T-cell (primary cell): ENCODE data around the gene SLC7A8. TPM values are rescaled to one million over a fixed set of nuclear protein-coding genes. Genes with fewer than 3 reads are reported as not detected.

Experiments used
- ATAC-seq, 4 experiments: fragments of 200-7000 bp in 3 of 4; fragments of 150-1000 bp in 1 of 4; cut with Tn5 transposase; replicated peaks in 1 of 4; 1 replicate in 3 of 4; 2 replicates in 1 of 4; pipeline ENCODE4 v1.10.0; 2021; ENCODE audit warnings: moderate library complexity in 3 of 4, mild to moderate bottlenecking in 2 of 4, moderate number of reproducible peaks in 1 of 4
- CTCF ChIA-PET, 2 donors: fragments of 300-600 bp; sonication (Branson Sonifier 250); formaldehyde crosslinking; loops; one replicate each; lab custom pipeline; 2022; ENCODE audit warnings: antibody characterized with exemption in 2 of 2; lab: Charles Lee
- POLR2A ChIA-PET, 2 donors: fragments of 300-600 bp; sonication (Branson Sonifier 250); formaldehyde crosslinking; loops; one replicate each; lab custom pipeline; 2022; ENCODE audit warnings: antibody characterized with exemption in 2 of 2; lab: Charles Lee
- DNase-seq, 35 experiments: peaks; one replicate each; pipeline versions ENCODE4 v3.0.0 to v3.0.0-alpha.2; 2013 to 2023
- H3K27ac ChIP-seq: one replicate; pipeline ENCODE4 v1.5.1; 2013; ENCODE audit warnings: low read length
- H3K27me3 ChIP-seq, 2 experiments: replicated peaks in 1 of 2; 1 replicate in 1 of 2; 2 replicates in 1 of 2; pipeline versions ENCODE4 v1.6.1 to v1.7.0; 2013; ENCODE audit warnings: low read length in 1 of 2, mixed read lengths in 1 of 2; ENCODE audit not compliant: control insufficient read depth in 2 of 2, insufficient read depth in 2 of 2; ENCODE audit errors: extremely low read depth in 1 of 2
- H3K36me3 ChIP-seq, 2 donors: 1 replicate in 1 of 2; 2 replicates in 1 of 2; pipeline versions ENCODE4 v1.6.1 to v1.7.0; 2013; ENCODE audit warnings: low read length in 1 of 2; ENCODE audit not compliant: control insufficient read depth in 2 of 2, insufficient read depth in 1 of 2; ENCODE audit errors: extremely low read depth in 1 of 2
- H3K4me1 ChIP-seq, 2 experiments: 1 replicate in 1 of 2; 2 replicates in 1 of 2; pipeline versions ENCODE4 v1.6.1 to v1.7.0; 2013; ENCODE audit warnings: low read length in 2 of 2, mixed read lengths in 1 of 2; ENCODE audit not compliant: insufficient read depth in 2 of 2, control insufficient read depth in 1 of 2; ENCODE audit errors: extremely low read depth in 1 of 2
- H3K4me3 ChIP-seq, 2 donors: 1 replicate in 1 of 2; 2 replicates in 1 of 2; pipeline versions ENCODE4 v1.5.1 to v1.7.0; 2013; ENCODE audit warnings: mild to moderate bottlenecking in 2 of 2, low read length in 1 of 2, moderate library complexity in 1 of 2; ENCODE audit not compliant: control insufficient read depth in 1 of 2; ENCODE audit errors: extremely low read depth in 1 of 2
- H3K9me3 ChIP-seq: 2 replicates; pipeline ENCODE4 v1.7.0; 2013
- H3K27ac Mint-ChIP-seq, 2 donors: one replicate each; pipeline ENCODE4 v1.8.0; 2020 to 2021; ENCODE audit warnings: mild to moderate bottlenecking in 2 of 2, mixed read lengths in 2 of 2
- H3K27me3 Mint-ChIP-seq, 2 donors: one replicate each; pipeline ENCODE4 v1.8.0; 2021 to 2022; ENCODE audit warnings: mixed read lengths in 2 of 2
- H3K36me3 Mint-ChIP-seq: one replicate; pipeline ENCODE4 v1.8.0; 2021; ENCODE audit warnings: mixed read lengths
- H3K4me1 Mint-ChIP-seq, 3 donors: one replicate each; pipeline ENCODE4 v1.8.0; 2020 to 2022; ENCODE audit warnings: mixed read lengths in 3 of 3, mild to moderate bottlenecking in 1 of 3
- H3K4me3 Mint-ChIP-seq, 3 donors: one replicate each; pipeline ENCODE4 v1.8.0; 2020 to 2022; ENCODE audit warnings: mild to moderate bottlenecking in 3 of 3, mixed read lengths in 3 of 3, moderate library complexity in 3 of 3
- H3K9me3 Mint-ChIP-seq, 3 donors: one replicate each; pipeline ENCODE4 v1.8.0; 2020 to 2022; ENCODE audit warnings: mixed read lengths in 3 of 3
- WGBS: methylation state at CpG from one replicate; pipeline ENCODE4 v1.1.5; 2013; ENCODE audit warnings: missing lambda C conversion rate; ENCODE audit not compliant: insufficient coverage; 5-methylcytosine and 5-hydroxymethylcytosine counted together
- total RNA-seq, 35 experiments: library from RNA in 6 of 35; stranded (reverse) in 6 of 35; fragments of 120-200 nt in 1 of 35; gene quantifications; one replicate each; pipeline versions ENCODE4 v1.2.1 to v1.2.4 and lab custom pipeline; 2013 to 2026

Gene SLC7A8
- total RNA-seq, 5 donors from 2014 or later (not counting 1 experiment from before 2014, with no cell fraction given) = 0.33 to 8.1 (median 5.9) TPM

GRCh38 chr14:23137813-23138535, 45.5 kb downstream of the SLC7A8 start:
- no peak for ATAC-seq
- H3K27ac ChIP-seq = no peak overlapping the region
- Mint-ChIP-seq H3K36me3 (no peaks in the 10 kb centered on the region), H3K9me3 (no peaks in the 10 kb centered on the region), H3K4me1 (no peaks in the 10 kb centered on the region), H3K27ac (no peak overlapping the region), H3K27me3 (no peaks in the 10 kb centered on the region), H3K4me3 (no peak overlapping the region)
- POLR2A ChIA-PET = no interaction called here
- no peaks in the 10 kb centered on the region for H3K36me3 ChIP-seq
- H3K4me3 ChIP-seq = no peak overlapping the region
- H3K4me1 ChIP-seq = no peaks in the 10 kb centered on the region
- CTCF ChIA-PET = interaction anchor here (0.6 kb wide), 2 partner anchors 38 to 192 kb away, joined by 3 to 10 read pairs; no protein-coding TSS in a partner anchor
- WGBS = 70% methylated on average over 2 of the region's 6 CpGs
- H3K27me3 ChIP-seq = peaks cover 0 to 13% of the 10 kb centered on the region in 2 experiments
- no peak for DNase-seq
- no peaks in the 10 kb centered on the region for H3K9me3 ChIP-seq

GRCh38 chr14:23137192-23137812, 46.2 kb downstream of the SLC7A8 start:
- Mint-ChIP-seq H3K27ac (no peak overlapping the region), H3K9me3 (no peaks in the 10 kb centered on the region), H3K36me3 (no peaks in the 10 kb centered on the region), H3K4me1 (no peaks in the 10 kb centered on the region), H3K27me3 (no peaks in the 10 kb centered on the region), H3K4me3 (no peak overlapping the region)
- Histone ChIP-seq H3K36me3 (no peaks in the 10 kb centered on the region), H3K4me3 (no peak overlapping the region), H3K4me1 (no peaks in the 10 kb centered on the region), H3K27me3 (peaks cover 0 to 12% of the 10 kb centered on the region in 2 experiments), H3K9me3 (no peaks in the 10 kb centered on the region), H3K27ac (no peak overlapping the region)
- CTCF ChIA-PET = no interaction called here
- DNase-seq (no peak), ATAC-seq (no peak)
- POLR2A ChIA-PET = no interaction called here
- WGBS = 76% methylated on average over 7 of the region's 11 CpGs

- 93% methylated on average over 13 of the region's 16 CpGs for WGBS
- no peak overlapping the region for H3K4me3 ChIP-seq
- no peaks in the 10 kb centered on the region for H3K36me3 ChIP-seq
- no peak for ATAC-seq
- CTCF ChIA-PET = interaction anchor here in 1 of 2 donors (0.7 kb wide), 1 partner anchor 204 kb away, joined by 3 read pairs; no protein-coding TSS in a partner anchor
- H3K9me3 ChIP-seq = no peaks in the 10 kb centered on the region
- no peaks in the 10 kb centered on the region for H3K27me3 Mint-ChIP-seq
- no peaks in the 10 kb centered on the region for H3K9me3 Mint-ChIP-seq
- no peak overlapping the region for H3K4me3 Mint-ChIP-seq
- DNase-seq = no peak
- no peak overlapping the region for H3K27ac Mint-ChIP-seq
- H3K4me1 Mint-ChIP-seq = no peaks in the 10 kb centered on the region
- H3K27me3 ChIP-seq = peaks cover 0 to 12% of the 10 kb centered on the region in 2 experiments
- POLR2A ChIA-PET = no interaction called here
- H3K27ac ChIP-seq = no peak overlapping the region
- H3K36me3 Mint-ChIP-seq = no peaks in the 10 kb centered on the region
- no peaks in the 10 kb centered on the region for H3K4me1 ChIP-seq
Observed at GRCh38 chr14:23136566-23137133, 46.8 kb downstream of the SLC7A8 start.

- CTCF ChIA-PET = no interaction called here
- Histone ChIP-seq H3K4me3 (no peak overlapping the region), H3K36me3 (no peaks in the 10 kb centered on the region), H3K4me1 (peaks cover 0 to 4% of the 10 kb centered on the region in 2 experiments), H3K27ac (no peak overlapping the region), H3K9me3 (no peaks in the 10 kb centered on the region), H3K27me3 (peaks cover 0 to 17% of the 10 kb centered on the region in 2 experiments)
- no peak overlapping the region for H3K27ac Mint-ChIP-seq
- H3K4me3 Mint-ChIP-seq = no peak overlapping the region
- peaks cover 6% of the 10 kb centered on the region for H3K36me3 Mint-ChIP-seq
- no CpG with 5 or more reads among the region's 8 CpGs for WGBS
- H3K27me3 Mint-ChIP-seq = peaks cover 5 to 11% of the 10 kb centered on the region in 2 donors
- no peaks in the 10 kb centered on the region for H3K9me3 Mint-ChIP-seq
- DNase-seq (no peak), ATAC-seq (no peak)
- POLR2A ChIA-PET = no interaction called here
- H3K4me1 Mint-ChIP-seq = peaks cover 4 to 12% (median 6%) of the 10 kb centered on the region in 3 donors
Observed at GRCh38 chr14:23132970-23133369, 50.5 kb downstream of the SLC7A8 start.

GRCh38 chr14:23131482-23131881, 52.0 kb downstream of the SLC7A8 start:
- no peak overlapping the region for H3K4me3 ChIP-seq
- ATAC-seq (no peak), DNase-seq (no peak)
- H3K27me3 Mint-ChIP-seq = peaks cover 5 to 11% of the 10 kb centered on the region in 2 donors
- peaks cover 0 to 23% of the 10 kb centered on the region in 2 experiments for H3K27me3 ChIP-seq
- H3K4me1 ChIP-seq = peaks cover 0 to 4% of the 10 kb centered on the region in 2 experiments
- CTCF ChIA-PET = interaction anchor here in 1 of 2 donors (0.6 kb wide), 2 partner anchors 118 to 1085 kb away, joined by 3 read pairs; no protein-coding TSS in a partner anchor
- peaks cover 6% of the 10 kb centered on the region for H3K36me3 Mint-ChIP-seq
- no peaks in the 10 kb centered on the region for H3K9me3 ChIP-seq
- 79% methylated on average over 2 of the region's 5 CpGs for WGBS
- peaks cover 6 to 15% (median 9%) of the 10 kb centered on the region in 3 donors for H3K4me1 Mint-ChIP-seq
- H3K4me3 Mint-ChIP-seq = no peak overlapping the region
- no peaks in the 10 kb centered on the region for H3K36me3 ChIP-seq
- no peak overlapping the region for H3K27ac ChIP-seq
- H3K27ac Mint-ChIP-seq = no peak overlapping the region
- POLR2A ChIA-PET = no interaction called here
- no peaks in the 10 kb centered on the region for H3K9me3 Mint-ChIP-seq

- Histone ChIP-seq H3K4me3 (no peak overlapping the region), H3K9me3 (no peaks in the 10 kb centered on the region), H3K27me3 (peaks cover 0 to 22% of the 10 kb centered on the region in 2 experiments), H3K27ac (no peak overlapping the region), H3K36me3 (no peaks in the 10 kb centered on the region), H3K4me1 (peaks cover 0 to 4% of the 10 kb centered on the region in 2 experiments)
- peaks cover 5 to 11% of the 10 kb centered on the region in 2 donors for H3K27me3 Mint-ChIP-seq
- H3K9me3 Mint-ChIP-seq = no peaks in the 10 kb centered on the region
- H3K36me3 Mint-ChIP-seq = peaks cover 6% of the 10 kb centered on the region
- no peak for ATAC-seq
- peaks cover 6 to 15% (median 9%) of the 10 kb centered on the region in 3 donors for H3K4me1 Mint-ChIP-seq
- ChIA-PET CTCF (interaction anchor here in 1 of 2 donors (1.1 kb wide), 1 partner anchor 9 kb away, joined by 3 read pairs; no protein-coding TSS in a partner anchor), POLR2A (interaction anchor here in 1 of 2 donors (0.8 kb wide), 1 partner anchor 148 kb away, joined by 3 read pairs; no protein-coding TSS in a partner anchor)
- 60% methylated on average over 2 of the region's 3 CpGs for WGBS
- no peak overlapping the region for H3K4me3 Mint-ChIP-seq
- no peak for DNase-seq
- no peak overlapping the region for H3K27ac Mint-ChIP-seq
Observed at GRCh38 chr14:23130871-23131270, 52.6 kb downstream of the SLC7A8 start.
